Stimulated activated CD8-positive, alpha-beta memory T cell treated with anti-CD3 and anti-CD28 coated beads, Interleukin-2, amount 100 ng/mL, for 48 hours (primary cell): ENCODE data around the gene NUPR1.
"Not testable (repeated sequence)": the region's sequence is repeated elsewhere in the genome, so short reads cannot be mapped to it uniquely, and the experiment has no call there.

ENCODE experiments used
- DNase-seq, 2 donors: peaks; one replicate each; pipeline ENCODE4 v3.0.0-alpha.2; 2020; ENCODE audit warnings: low read depth in 2 of 2

Gene NUPR1

GRCh38 chr16:28554634-28555423 lies 16.1 kb upstream of the NUPR1 start:
- DNase-seq: no peak

- peak; percentile 80 to 87 for DNase-seq
These were observed 15.2 kb upstream of the NUPR1 start, which contains the start of gene SGF29 for GRCh38 chr16:28553776-28554633. TSS of gene SGF29 (plus strand) at chr16:28553920. CDS start at chr16:28581070, 27,150 bp downstream.

DNA sequence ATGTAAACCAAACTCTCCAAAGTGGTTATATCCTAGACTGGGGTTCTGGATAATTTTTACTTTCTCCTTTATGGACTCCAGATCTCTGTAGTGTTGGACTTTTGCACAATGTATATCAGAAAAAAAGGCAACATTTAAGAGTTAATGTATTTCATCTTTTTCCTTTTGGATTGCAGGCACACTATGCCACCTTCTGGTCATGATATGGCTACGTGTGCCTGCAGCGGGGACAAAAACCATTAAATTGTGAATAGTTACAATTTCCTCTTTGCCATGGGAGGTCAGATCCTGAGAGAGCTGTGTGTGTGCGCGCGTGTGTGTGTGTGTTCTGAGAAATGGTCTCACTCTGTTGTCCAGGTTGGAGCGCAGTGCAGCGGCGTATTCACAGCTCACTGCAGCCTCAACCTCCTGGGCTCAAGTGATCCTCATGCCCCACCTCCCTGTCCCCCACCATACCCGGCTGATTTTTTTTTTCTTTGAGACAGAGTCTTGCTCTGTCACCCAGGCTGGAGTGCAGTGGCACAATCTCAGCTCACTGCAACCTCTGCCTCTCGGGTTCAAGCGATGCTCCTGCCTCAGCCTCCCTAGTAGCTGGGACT lies 10.6 kb upstream of the NUPR1 start:
- no peak for DNase-seq

DNA sequence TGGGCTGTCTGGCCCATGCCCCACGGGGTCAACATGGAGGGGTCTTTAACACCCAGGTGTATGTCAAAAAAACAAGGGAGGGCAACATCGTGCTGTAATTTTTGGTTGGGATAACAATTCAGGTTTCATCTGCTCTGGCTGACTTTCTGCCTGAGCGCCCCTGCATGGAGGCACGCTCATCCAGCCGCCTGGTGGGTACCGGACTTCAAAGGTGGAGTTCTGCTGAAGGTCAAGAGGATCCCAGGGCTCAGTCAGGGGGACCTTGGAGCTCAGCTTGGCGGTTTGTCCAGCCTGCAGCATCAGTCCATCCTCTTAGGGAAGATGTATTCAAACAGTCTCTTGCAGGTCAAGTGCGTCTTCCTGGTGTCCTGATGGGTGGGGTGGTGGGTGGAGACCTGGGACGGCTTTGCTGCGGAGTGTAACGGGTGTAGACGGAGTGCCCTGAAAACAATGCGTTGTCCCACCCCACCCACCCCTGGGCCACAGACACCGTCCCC lies 9.6 kb upstream of the NUPR1 start:
- DNase-seq: no peak

GRCh38 chr16:28546626-28547025 lies 7.9 kb upstream of the NUPR1 start:
- DNase-seq: no peak

- DNase-seq: not testable (repeated sequence)
These were observed 7.2 kb upstream of the NUPR1 start for GRCh38 chr16:28545964-28546363.

DNA sequence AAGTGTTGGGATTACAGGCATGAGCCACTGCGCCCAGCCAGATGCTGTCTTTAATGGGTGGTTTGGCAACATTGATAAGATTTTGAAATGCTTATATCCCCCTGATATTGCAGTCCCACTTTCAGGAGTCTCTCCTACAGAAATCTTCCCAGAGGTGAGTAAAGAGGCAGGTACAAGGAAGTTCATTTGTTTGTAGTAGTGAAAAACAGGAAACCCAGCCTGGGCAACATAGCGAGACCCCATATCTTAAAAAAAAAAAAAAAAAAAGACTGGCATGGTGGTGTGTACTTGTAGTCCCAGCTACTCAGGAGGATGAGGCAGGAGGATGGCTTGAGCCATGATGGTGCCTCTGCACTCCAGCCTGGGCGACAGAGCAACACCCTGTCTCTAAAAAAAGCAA lies 6.2 kb upstream of the NUPR1 start:
- no peak for DNase-seq

- no peak for DNase-seq
These were observed 4.3 kb upstream of the NUPR1 start for GRCh38 chr16:28543072-28543471.

DNA sequence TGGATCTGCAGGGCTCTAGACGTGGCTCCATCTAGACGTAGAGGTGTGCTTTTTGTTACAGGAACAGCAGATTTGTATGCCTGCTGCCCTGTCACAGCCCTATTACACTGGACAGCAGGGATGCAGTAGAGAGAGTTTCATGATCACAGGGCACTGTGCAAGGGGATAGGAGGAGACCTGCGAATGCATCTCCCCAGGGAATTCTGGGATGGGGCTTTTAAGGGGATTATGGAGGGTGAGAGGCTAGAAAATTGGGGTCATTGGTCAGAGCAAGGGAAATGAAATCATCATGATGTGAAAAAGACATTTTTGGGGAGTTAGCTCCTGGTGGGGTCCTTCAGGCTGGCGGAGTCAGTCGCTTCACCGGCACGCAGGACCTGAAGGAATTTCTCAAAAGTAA lies 3.9 kb upstream of the NUPR1 start:
- no peak for DNase-seq

- no peak for DNase-seq
These were observed 1.6 kb upstream of the NUPR1 start for GRCh38 chr16:28540346-28540745.

DNA sequence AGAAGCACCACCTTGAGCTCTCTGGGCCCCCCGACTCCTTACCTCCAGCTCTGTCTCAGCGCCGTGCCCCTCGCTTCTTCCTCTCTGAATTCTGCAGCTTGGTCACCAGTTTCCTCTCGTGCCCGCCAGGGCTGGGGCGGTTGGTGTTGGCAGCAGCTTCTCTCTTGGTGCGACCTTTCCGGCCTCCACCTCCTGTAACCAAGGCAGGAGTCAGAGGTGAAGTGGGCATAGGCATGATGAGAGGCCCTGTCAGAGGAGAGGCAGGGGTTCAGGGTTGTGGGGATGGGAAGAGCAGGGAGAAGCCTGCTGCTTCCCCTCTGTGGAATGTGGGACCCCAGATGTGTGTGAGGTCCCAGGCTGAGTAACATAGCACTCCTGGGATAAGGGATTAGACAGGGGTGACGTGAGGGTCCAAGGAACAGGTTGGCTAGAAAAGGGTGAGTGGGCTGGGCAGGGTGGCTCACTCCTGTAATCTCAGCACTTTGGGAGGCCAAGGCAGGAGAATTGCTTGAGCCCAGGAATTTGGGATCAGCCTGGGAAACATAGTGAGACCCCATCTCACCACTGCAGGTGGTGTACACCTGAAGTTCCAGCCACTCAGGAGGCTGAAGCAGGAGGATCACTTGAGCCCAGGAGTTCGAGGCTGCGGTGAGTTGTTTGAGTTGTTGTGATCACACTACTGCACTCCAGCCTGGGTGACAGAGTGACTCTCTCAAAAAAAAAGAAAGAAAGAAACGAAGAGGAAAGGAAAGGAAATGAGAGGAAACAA lies 626 bp downstream of the NUPR1 start:
- DNase-seq: no peak

DNA sequence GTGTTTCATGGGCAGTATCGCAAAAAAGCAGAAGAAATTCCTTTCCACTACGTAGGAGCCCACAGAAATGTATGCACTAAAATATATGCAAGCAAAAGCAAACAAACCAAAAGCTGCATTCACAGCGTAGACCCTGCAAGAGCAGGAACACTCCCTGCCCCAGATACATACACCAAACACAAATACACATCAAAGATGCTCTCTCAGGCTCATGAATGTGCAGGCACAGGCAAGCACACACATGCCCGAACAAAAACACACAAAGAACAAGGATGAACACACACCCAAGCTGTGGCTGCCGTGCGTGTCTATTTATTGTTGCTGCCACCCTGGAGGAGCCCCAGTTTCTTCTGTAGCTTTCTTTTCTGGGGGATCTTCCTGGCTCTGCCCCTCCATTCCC lies 1.7 kb downstream of the NUPR1 start:
- DNase-seq: no peak

DNA sequence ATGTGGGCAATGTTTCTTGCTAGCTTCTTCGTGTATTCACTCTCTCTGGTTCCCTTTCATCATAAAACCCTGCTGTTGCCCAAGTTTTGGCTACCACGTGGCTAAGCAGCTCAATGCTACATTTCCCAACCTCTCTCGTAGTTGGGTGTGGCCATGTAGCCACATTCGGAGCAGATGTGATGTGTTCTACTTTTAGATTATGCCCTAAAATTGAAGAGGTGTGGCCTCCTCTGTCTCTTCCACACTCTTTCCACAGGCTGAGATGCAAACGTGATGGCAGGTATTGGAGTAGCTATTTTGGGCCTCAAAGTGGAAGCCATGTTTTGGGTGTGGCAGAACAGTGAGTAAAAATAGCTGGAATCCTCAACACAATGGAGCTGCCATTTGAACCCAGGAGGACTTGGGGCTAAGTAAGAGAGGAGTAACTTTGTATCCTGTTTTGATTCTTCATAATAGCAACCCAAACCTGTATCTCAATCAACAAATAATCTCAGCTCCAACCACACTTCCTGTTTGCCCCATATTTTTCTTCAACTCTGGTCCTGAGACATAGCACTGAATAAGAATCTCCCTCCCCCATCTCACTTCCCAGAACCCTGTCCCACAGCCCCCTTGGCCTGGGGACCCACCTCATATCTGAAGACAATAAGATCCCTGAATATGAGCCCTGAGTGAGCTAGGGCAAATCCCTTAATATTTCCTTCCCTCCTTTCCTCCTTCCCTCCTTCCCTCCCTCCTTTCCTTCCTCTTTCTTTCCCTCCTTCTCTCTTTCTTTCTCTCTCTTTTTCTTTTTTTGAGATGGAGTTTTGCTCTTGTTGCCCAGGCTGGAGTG lies 4.0 kb downstream of the NUPR1 start:
- no peak for DNase-seq

DNA sequence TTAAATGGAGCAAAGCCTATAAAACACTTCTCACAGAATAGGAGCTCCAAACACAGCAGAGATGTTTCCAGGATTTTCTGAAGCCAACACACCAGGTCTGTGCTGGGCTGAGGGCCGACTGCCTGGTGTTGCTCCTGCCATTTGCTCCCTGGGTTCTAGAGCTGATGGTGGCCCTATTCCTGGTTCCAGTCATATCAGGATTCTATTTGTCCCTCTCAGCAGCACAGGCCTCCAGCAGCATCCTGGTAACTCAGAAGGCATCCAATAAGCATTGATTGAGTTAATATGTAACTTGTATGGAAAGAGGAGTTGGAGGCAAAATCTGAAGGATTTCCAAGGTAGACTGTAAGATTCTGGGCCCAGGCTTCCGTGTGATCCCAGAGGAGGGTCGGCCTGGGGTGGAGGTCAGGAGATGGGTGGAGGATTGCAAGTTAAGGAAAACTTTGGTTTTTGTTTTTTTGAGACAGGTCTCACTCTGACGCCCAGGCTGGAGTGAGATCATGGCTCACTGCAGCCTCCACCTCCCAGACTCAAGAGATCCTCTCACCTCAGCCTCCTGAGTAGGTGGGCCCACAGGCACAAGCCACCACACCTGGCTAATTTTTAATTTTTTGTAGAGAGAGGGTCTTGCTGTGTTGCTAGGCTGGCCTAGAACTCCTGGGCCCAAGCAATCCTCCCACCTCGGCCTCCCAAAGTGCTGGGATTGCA lies 5.7 kb downstream of the NUPR1 start:
- DNase-seq: no peak

GRCh38 chr16:28531777-28532744 lies 6.7 kb downstream of the NUPR1 start:
- no peak for DNase-seq

DNA sequence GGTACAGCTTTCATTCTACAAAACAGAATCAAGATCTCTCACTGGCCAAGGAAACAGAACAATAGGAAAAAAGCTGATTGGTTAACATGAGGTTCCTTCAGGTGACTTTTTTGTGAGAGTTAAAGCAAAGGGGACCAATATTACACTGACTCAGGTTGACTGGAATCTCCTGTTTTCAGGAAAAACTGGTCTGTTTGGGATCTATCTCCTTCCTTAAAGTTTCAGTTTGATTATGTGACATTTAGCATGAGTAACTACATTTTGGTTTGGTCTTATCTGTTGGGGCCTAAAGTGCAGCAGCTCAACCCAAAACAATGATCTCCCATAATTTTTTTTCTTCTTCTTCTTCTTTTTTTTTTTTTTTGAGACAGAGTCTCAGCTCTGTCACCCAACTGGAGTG lies 9.7 kb downstream of the NUPR1 start:
- no peak for DNase-seq

- DNase-seq: no peak
These were observed 10.3 kb downstream of the NUPR1 start for GRCh38 chr16:28528463-28528867.

- DNase-seq: no peak
These were observed 10.8 kb downstream of the NUPR1 start for GRCh38 chr16:28527985-28528384.
